Loucy (cell line): ENCODE data around the gene SEC16A.

Source experiments
- CTCF ChIP-seq: fragments of 200-600 bp; sonication (generic); conservative IDR thresholded peaks from 2 replicates; pipeline ENCODE4 v1.5.1; 2014; ENCODE audit warnings: mild to moderate bottlenecking, antibody characterized with exemption, low read length
- EZH2phosphoT487 ChIP-seq: fragments of 200-600 bp; IDR thresholded peaks from 2 replicates; pipeline ENCODE4 v1.6.1; 2018; ENCODE audit warnings: antibody characterized with exemption, mild to moderate bottlenecking, moderate library complexity, borderline replicate concordance

- no peak for TF ChIP-seq CTCF
- no peak for TF ChIP-seq EZH2phosphoT487
These were observed 88.4 kb downstream of the SEC16A start for GRCh38 chr9:136394312-136395019.
